ENCODE data around the gene SLC25A4. TPM values are rescaled to one million over a fixed set of nuclear protein-coding genes. Genes with fewer than 3 reads are reported as not detected.
"Not testable (repeated sequence)": the region's sequence is repeated elsewhere in the genome, so short reads cannot be mapped to it uniquely, and the experiment has no call there.

The SLC25A4 gene
- total RNA-seq, 6 donors from 2014 or later: 11.5 to 46.1 (median 30.1) TPM

DNA sequence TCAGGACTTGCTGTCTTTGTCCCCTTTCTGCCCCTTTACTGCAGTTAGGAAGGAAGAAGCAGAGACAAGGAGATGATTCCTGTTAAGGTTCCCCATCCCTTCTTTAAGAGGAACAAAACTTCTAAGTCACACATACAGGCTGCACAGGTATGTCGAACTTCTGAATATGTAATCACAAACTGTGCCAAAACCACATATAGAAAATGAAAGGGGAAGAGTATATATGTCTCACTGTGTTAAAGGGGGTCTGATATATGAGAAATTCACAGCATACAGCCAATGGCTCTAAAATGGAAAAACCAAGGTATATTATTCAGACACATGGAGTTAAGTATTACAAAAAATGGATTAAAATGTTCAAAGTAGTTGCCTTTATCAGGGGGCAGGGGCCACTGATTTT lies 49.0 kb downstream of the SLC25A4 start:
- no peak for TF ChIP-seq POLR2AphosphoS5 (IDR thresholded peaks at IDR 0.05)
- no peak for TF ChIP-seq POLR2A (IDR thresholded peaks at IDR 0.05)
- TF ChIP-seq EP300 (IDR thresholded peaks at IDR 0.05): no peak
- TF ChIP-seq, protein P1, sequence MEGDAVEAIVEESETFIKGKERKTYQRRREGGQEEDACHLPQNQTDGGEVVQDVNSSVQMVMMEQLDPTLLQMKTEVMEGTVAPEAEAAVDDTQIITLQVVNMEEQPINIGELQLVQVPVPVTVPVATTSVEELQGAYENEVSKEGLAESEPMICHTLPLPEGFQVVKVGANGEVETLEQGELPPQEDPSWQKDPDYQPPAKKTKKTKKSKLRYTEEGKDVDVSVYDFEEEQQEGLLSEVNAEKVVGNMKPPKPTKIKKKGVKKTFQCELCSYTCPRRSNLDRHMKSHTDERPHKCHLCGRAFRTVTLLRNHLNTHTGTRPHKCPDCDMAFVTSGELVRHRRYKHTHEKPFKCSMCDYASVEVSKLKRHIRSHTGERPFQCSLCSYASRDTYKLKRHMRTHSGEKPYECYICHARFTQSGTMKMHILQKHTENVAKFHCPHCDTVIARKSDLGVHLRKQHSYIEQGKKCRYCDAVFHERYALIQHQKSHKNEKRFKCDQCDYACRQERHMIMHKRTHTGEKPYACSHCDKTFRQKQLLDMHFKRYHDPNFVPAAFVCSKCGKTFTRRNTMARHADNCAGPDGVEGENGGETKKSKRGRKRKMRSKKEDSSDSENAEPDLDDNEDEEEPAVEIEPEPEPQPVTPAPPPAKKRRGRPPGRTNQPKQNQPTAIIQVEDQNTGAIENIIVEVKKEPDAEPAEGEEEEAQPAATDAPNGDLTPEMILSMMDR (IDR thresholded peaks at IDR 0.05): no peak
- Histone ChIP-seq H3K36me3 (peaks cover 3 to 38% (median 11%) of the 10 kb centered on the region in 4 donors), H3K27ac (no peak overlapping the region), H3K4me1 (no peaks in the 10 kb centered on the region), H3K4me3 (no peak overlapping the region), H3K9me3 (no peaks in the 10 kb centered on the region), H3K27me3 (no peaks in the 10 kb centered on the region)
- no peak for DNase-seq
- 70 to 74% methylated on average over 1 of the region's 1 CpG for WGBS, 2 donors
- no peak for ATAC-seq (ENCODE audit: low FRiP score in 2 of 2)

DNA sequence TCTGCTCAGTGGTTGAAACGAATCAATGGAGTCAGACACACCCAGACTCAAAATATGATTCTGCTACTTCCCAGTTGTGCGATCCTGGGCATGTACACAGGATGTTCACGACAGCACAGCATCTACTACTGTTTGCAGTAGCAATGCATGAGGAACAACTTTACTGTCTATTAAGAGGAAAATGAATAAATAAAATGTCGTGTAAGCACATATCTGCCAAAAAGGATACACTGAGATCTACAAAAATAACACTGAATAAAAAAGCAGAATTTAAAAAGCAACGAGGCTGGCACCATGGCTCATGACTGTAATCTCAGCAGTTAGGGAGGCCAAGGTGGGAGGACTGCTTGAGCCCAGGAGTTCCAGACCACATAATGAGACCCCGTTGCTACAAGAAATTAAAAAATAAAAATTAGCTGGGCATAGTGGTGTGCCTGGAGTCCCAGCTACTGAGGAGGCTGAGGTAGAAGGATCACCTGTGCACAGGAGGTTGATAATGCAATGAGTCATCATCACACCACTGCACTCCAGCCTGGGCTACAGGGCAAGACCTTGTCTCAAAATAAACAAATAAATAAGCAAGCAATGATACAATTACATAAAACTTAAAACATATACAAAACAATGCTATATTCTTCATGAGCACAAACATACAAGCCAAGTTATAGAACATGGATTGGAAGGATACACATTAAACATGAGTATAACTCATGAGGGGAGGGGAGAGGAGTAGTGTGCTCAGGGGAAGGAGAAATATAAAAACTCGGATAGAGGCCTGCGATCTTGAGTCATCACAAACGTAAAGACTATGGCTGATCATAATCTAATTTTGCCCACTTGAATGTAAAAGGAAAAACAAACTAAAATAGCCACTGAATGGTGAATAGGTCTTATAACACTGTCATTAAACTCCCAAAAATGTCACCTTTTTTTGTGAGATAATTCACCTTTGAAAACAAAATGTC lies 52.1 kb downstream of the SLC25A4 start:
- 81% methylated on average over 9 of the region's 9 CpGs for WGBS, 2 donors
- no peak for DNase-seq
- Histone ChIP-seq H3K27me3 (no peaks in the 10 kb centered on the region), H3K36me3 (peaks cover 0 to 11% (median 2%) of the 10 kb centered on the region in 4 donors), H3K4me3 (no peak overlapping the region), H3K27ac (no peak overlapping the region), H3K9me3 (no peaks in the 10 kb centered on the region), H3K4me1 (no peaks in the 10 kb centered on the region)
- ATAC-seq (ENCODE audit: low FRiP score in 2 of 2): no peak
- TF ChIP-seq POLR2A (IDR thresholded peaks at IDR 0.05) (no peak), POLR2AphosphoS5 (IDR thresholded peaks at IDR 0.05) (no peak), EP300 (IDR thresholded peaks at IDR 0.05) (no peak)
- TF ChIP-seq, protein P1 (IDR thresholded peaks at IDR 0.05): no peak

DNA sequence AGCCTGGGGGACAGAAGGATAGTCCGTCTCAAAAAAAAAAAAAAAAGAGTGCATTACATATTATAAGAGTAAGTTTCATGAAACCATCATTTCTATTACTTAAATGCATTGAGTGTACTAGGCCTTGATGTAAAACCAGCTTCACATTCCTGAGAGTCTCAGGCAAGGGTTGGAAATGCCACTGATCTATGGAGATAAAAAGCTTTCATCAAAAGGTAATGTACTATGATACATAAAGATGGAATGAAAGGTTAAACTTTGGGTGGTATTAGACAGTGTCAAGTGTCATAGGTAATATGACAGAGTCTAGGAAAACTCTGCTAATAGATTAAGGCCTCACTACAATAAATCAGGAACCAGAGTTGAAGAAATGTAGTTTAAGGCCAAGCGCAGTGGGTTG lies 53.4 kb downstream of the SLC25A4 start:
- ATAC-seq (ENCODE audit: low FRiP score in 2 of 2) (no peak), DNase-seq (no peak)
- no peak overlapping the region for H3K27ac ChIP-seq
- peaks cover 0 to 2% (median 0%) of the 10 kb centered on the region in 4 donors for H3K4me1 ChIP-seq
- H3K9me3 ChIP-seq: no peaks in the 10 kb centered on the region
- H3K4me3 ChIP-seq: no peak overlapping the region
- 92 to 94% methylated on average over 2 of the region's 2 CpGs for WGBS, 2 donors
- H3K27me3 ChIP-seq: no peaks in the 10 kb centered on the region
- TF ChIP-seq, protein P1 (IDR thresholded peaks at IDR 0.05): no peak
- no peak for TF ChIP-seq POLR2A (IDR thresholded peaks at IDR 0.05)
- TF ChIP-seq POLR2AphosphoS5 (IDR thresholded peaks at IDR 0.05): no peak
- no peak for TF ChIP-seq EP300 (IDR thresholded peaks at IDR 0.05)
- peaks cover 0 to 4% (median 0%) of the 10 kb centered on the region in 4 donors for H3K36me3 ChIP-seq

DNA sequence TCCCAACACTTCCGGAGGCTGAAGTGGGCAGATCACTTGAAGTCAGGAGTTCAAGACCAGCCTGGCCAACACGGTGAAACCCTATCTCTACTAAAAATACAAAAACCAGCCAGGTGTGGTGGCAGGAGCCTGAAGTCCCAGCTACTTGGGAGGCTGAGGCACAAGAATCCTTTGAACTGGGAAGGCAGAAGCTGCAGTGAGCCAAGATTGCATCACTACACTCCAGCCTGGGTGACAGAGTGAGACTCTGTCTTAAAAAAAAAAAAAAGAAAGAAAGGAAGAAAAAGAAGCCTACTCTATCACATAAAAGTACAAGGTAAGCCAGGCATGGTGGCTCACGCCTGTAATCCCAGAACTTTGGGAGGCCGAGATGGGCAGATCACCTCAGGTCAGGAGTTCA lies 55.1 kb downstream of the SLC25A4 start:
- not testable (repeated sequence) for DNase-seq; H3K4me3 ChIP-seq; H3K27ac ChIP-seq; H3K9me3 ChIP-seq; ATAC-seq (ENCODE audit: low FRiP score in 2 of 2); H3K27me3 ChIP-seq; H3K36me3 ChIP-seq
- WGBS, 2 donors: 95% methylated on average over 4 of the region's 4 CpGs
- H3K4me1 ChIP-seq: peaks cover 6 to 18% (median 12%) of the 10 kb centered on the region in 4 donors

Other genes with a start within 250 kb of the SLC25A4 start
- 1 to 10 TPM in 2 of 6 donors, not detected in 4; 1.3 to 1.6 TPM for gene HELT, start 124.8 kb upstream of the SLC25A4 start, total RNA-seq
- gene CFAP97, start 60.7 kb downstream of the SLC25A4 start, total RNA-seq: 10 to 100 TPM; 12.3 to 42.9 (median 24.0) TPM
- 100 to 1,000 TPM in 4 of 6 donors, 10 to 100 TPM in 2; 62.9 to 178 (median 123) TPM for gene SNX25, start 66.3 kb downstream of the SLC25A4 start, total RNA-seq